Choroid plexus epithelial cell (primary cell): ENCODE results near the gene KPNA1.

ENCODE experiments used
- DNase-seq: peaks from one replicate; pipeline ENCODE4 v3.0.0-alpha.2; 2010; ENCODE audit warnings: low read depth
- H3K4me3 ChIP-seq: 2 replicates; pipeline ENCODE4 v1.5.1; 2011; ENCODE audit warnings: low read depth, mild to moderate bottlenecking, control low read depth, low read length, moderate library complexity
- CTCF ChIP-seq: conservative IDR thresholded peaks from 2 replicates; pipeline ENCODE4 v1.5.1; 2011; ENCODE audit warnings: low read depth, mild to moderate bottlenecking, control low read depth, inconsistent platforms, low read length, moderate library complexity

KPNA1 gene

GRCh38 chr3:122476532-122476931 lies 38.2 kb downstream of the KPNA1 start:
- TF ChIP-seq CTCF, result no peak
- H3K4me3 ChIP-seq, result no peak overlapping the region
- no peak for DNase-seq

GRCh38 chr3:122475316-122475715 lies 39.4 kb downstream of the KPNA1 start:
- H3K4me3 ChIP-seq, result no peak overlapping the region
- no peak for DNase-seq
- no peak for TF ChIP-seq CTCF

- no peak for TF ChIP-seq CTCF
- peak; percentile 39 for DNase-seq
- no peak overlapping the region for H3K4me3 ChIP-seq
Measured at GRCh38 chr3:122469659-122470058, 45.1 kb downstream of the KPNA1 start.

- no peak for DNase-seq
- no peak overlapping the region for H3K4me3 ChIP-seq
- no peak for TF ChIP-seq CTCF
Measured at GRCh38 chr3:122468896-122469533, 45.7 kb downstream of the KPNA1 start.

- TF ChIP-seq CTCF, result no peak
- no peak for DNase-seq
- no peak overlapping the region for H3K4me3 ChIP-seq
Measured at GRCh38 chr3:122466701-122467240, 48.0 kb downstream of the KPNA1 start.

GRCh38 chr3:122464659-122465058 lies 50.1 kb downstream of the KPNA1 start:
- no peak overlapping the region for H3K4me3 ChIP-seq
- TF ChIP-seq CTCF, result no peak
- DNase-seq, result no peak

GRCh38 chr3:122462406-122462805 lies 52.3 kb downstream of the KPNA1 start:
- no peak for TF ChIP-seq CTCF
- no peak for DNase-seq
- no peak overlapping the region for H3K4me3 ChIP-seq
